ENCODE results near the gene TIMM22. TPM values are rescaled to one million over a fixed set of nuclear protein-coding genes. Genes with fewer than 3 reads are reported as not detected.
"Not testable (repeated sequence)": the region's sequence is repeated elsewhere in the genome, so short reads cannot be mapped to it uniquely, and the experiment has no call there.

The TIMM22 gene
- total and polyA plus RNA-seq, 3 donors from 2014 or later: 18.2 to 19.1 (median 18.3) TPM

GRCh38 chr17:970364-970763 lies 26.6 kb upstream of the TIMM22 start:
- Histone ChIP-seq H3K27me3 (no peaks in the 10 kb centered on the region), H3K27ac (peak overlapping the region in 1 of 2 donors; percentile 52), H3K4me3 (no peak overlapping the region), H3K4me1 (no peaks in the 10 kb centered on the region), H3K9me3 (no peaks in the 10 kb centered on the region), H3K36me3 (ENCODE audit: low read depth, missing control alignments) (no peaks in the 10 kb centered on the region)
- no peak for DNase-seq
- no peak for TF ChIP-seq CTCF (IDR thresholded peaks at IDR 0.05)
- TF ChIP-seq POLR2A (IDR thresholded peaks at IDR 0.05): no peak
- intact Hi-C loops (cut with DNase I; ENCODE audit: low total_unique reads): no loop called here
- 39 to 64% methylated on average over 9 of the region's 9 CpGs for WGBS, 2 donors

GRCh38 chr17:971861-972260 lies 25.1 kb upstream of the TIMM22 start:
- H3K9me3 ChIP-seq; H3K27ac ChIP-seq; H3K36me3 ChIP-seq (ENCODE audit: low read depth, missing control alignments); H3K4me3 ChIP-seq; H3K27me3 ChIP-seq; intact Hi-C loops (cut with DNase I; ENCODE audit: low total_unique reads); H3K4me1 ChIP-seq; DNase-seq: not testable (repeated sequence)
- 89 to 93% methylated on average over 14 of the region's 14 CpGs for WGBS, 2 donors

GRCh38 chr17:973053-973452 lies 23.9 kb upstream of the TIMM22 start:
- Histone ChIP-seq H3K4me1 (peaks cover 3% of the 10 kb centered on the region), H3K27ac (no peak overlapping the region), H3K27me3 (no peaks in the 10 kb centered on the region), H3K9me3 (no peaks in the 10 kb centered on the region), H3K36me3 (ENCODE audit: low read depth, missing control alignments) (no peaks in the 10 kb centered on the region), H3K4me3 (no peak overlapping the region)
- DNase-seq: no peak
- intact Hi-C loops (cut with DNase I; ENCODE audit: low total_unique reads): no loop called here
- TF ChIP-seq POLR2A (IDR thresholded peaks at IDR 0.05) (no peak), CTCF (IDR thresholded peaks at IDR 0.05) (no peak)
- 89 to 90% methylated on average over 8 to 12 of the region's 12 CpGs for WGBS, 2 donors

- H3K4me3 ChIP-seq; H3K27ac ChIP-seq; intact Hi-C loops (cut with DNase I; ENCODE audit: low total_unique reads); H3K4me1 ChIP-seq; DNase-seq; H3K27me3 ChIP-seq; H3K9me3 ChIP-seq; H3K36me3 ChIP-seq (ENCODE audit: low read depth, missing control alignments): not testable (repeated sequence)
- WGBS, 2 donors: 91 to 94% methylated on average over 2 of the region's 2 CpGs
Observed at GRCh38 chr17:974778-975177, 22.2 kb upstream of the TIMM22 start.

GRCh38 chr17:975371-975915 lies 21.5 kb upstream of the TIMM22 start:
- Histone ChIP-seq H3K4me3 (no peak overlapping the region), H3K27ac (no peak overlapping the region), H3K27me3 (no peaks in the 10 kb centered on the region), H3K9me3 (no peaks in the 10 kb centered on the region), H3K4me1 (peaks cover 12% of the 10 kb centered on the region), H3K36me3 (ENCODE audit: low read depth, missing control alignments) (no peaks in the 10 kb centered on the region)
- 77 to 83% methylated on average over 5 of the region's 5 CpGs for whole genome bisulfite sequencing, 2 donors
- TF ChIP-seq POLR2A (IDR thresholded peaks at IDR 0.05) (no peak), CTCF (IDR thresholded peaks at IDR 0.05) (no peak)
- DNase-seq: no peak
- intact Hi-C loops (cut with DNase I; ENCODE audit: low total_unique reads): no loop called here

GRCh38 chr17:976312-976711 lies 20.6 kb upstream of the TIMM22 start:
- no peaks in the 10 kb centered on the region for H3K36me3 ChIP-seq (ENCODE audit: low read depth, missing control alignments)
- intact Hi-C loops (cut with DNase I; ENCODE audit: low total_unique reads): no loop called here
- H3K27me3 ChIP-seq: no peaks in the 10 kb centered on the region
- 84 to 88% methylated on average over 6 of the region's 6 CpGs for WGBS, 2 donors
- no peak for DNase-seq
- no peak overlapping the region for H3K4me3 ChIP-seq
- H3K4me1 ChIP-seq: peaks cover 13% of the 10 kb centered on the region
- TF ChIP-seq POLR2A (IDR thresholded peaks at IDR 0.05): no peak
- H3K9me3 ChIP-seq: no peaks in the 10 kb centered on the region
- no peak overlapping the region for H3K27ac ChIP-seq
